GM12864 (cell line): ENCODE measurements around the gene FBXO3.

Experiments
- DNase-seq: peaks from one replicate; pipeline ENCODE4 v3.0.0-alpha.2; 2011; ENCODE audit warnings: low read depth
- H3K4me3 ChIP-seq: 2 replicates; pipeline ENCODE4 v1.5.1; 2011; ENCODE audit warnings: mild to moderate bottlenecking, low read depth, low read length, control low read depth
- CTCF ChIP-seq: IDR thresholded peaks from 2 replicates; pipeline ENCODE4 v1.5.1; 2011; ENCODE audit warnings: low read depth, mild to moderate bottlenecking, moderate library complexity, low read length, control low read depth, inconsistent platforms; ENCODE audit errors: missing control alignments

The FBXO3 gene

GRCh38 chr11:33772870-33773269 lies 1.4 kb downstream of the FBXO3 start:
- no peak overlapping the region for H3K4me3 ChIP-seq
- DNase-seq = no peak
- TF ChIP-seq CTCF = no peak

GRCh38 chr11:33772300-33772699 lies 2.0 kb downstream of the FBXO3 start:
- no peak overlapping the region for H3K4me3 ChIP-seq
- no peak for TF ChIP-seq CTCF
- no peak for DNase-seq

DNA sequence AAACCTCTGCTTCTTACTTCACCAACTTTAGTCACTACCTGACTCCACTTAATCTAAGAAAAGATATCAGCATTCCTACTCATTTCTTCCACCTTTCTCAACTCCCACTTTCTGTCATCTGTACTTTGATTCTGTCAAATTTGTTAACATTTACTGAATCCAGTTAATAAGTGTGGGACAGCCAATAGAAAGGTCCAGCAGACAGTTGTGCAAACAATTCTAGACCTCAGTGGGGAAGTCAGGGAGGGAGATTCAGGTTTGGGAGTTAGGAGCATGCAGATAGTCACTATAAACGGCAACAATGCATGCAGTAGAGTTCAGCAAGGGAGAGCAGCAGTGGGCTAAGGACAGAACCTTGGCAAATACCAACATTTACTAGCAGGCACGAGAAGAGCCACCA lies 4.1 kb downstream of the FBXO3 start:
- DNase-seq = no peak
- TF ChIP-seq CTCF = no peak
- H3K4me3 ChIP-seq = no peak overlapping the region

DNA sequence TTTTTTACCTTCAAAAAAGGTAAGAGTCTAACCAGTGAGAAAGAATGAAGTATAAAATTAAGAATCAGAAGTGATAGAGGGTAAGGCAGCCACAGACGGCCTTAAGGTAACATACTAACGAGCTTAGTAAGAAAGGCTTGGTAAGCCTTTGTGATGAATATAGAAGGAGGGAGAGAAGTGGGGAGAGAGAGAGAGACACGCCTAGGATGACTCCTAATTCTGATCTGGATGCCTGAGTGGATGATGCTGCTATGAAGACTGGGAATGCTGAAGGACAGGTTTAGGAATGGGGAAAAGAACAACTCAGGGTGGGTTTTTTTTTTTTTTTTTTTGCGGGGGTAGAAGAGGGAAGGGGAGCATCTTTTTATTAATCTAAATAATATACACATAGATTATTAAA lies 4.8 kb downstream of the FBXO3 start:
- H3K4me3 ChIP-seq = no peak overlapping the region
- no peak for DNase-seq
- no peak for TF ChIP-seq CTCF

GRCh38 chr11:33767624-33768023 lies 6.7 kb downstream of the FBXO3 start:
- TF ChIP-seq CTCF = no peak
- no peak overlapping the region for H3K4me3 ChIP-seq
- no peak for DNase-seq

- no peak for DNase-seq
- H3K4me3 ChIP-seq = no peak overlapping the region
- TF ChIP-seq CTCF = no peak
Measured at GRCh38 chr11:33766085-33766484, 8.2 kb downstream of the FBXO3 start.

GRCh38 chr11:33761471-33761870 lies 12.8 kb downstream of the FBXO3 start:
- DNase-seq = no peak

More at GRCh38 chr11:33761471-33761870, 12.8 kb downstream of the FBXO3 start:
- no peak for TF ChIP-seq CTCF
- H3K4me3 ChIP-seq = no peak overlapping the region
